OCI-LY3 (cell line): ENCODE results near the gene OR4K13.

ENCODE experiments used
- EZH2phosphoT487 ChIP-seq: fragments of 200-600 bp; shearing (Covaris generic); IDR thresholded peaks from 2 replicates; pipeline ENCODE4 v1.6.1; 2018; ENCODE audit warnings: antibody characterized with exemption, mixed run types, low read depth
- TF ChIP-seq, protein P1 (sequence below): fragments of 200-600, 300-600 bp; sonication (generic); IDR thresholded peaks from 2 replicates; pipeline ENCODE4 v1.5.1; 2014; ENCODE audit warnings: antibody characterized with exemption, low read length, low read depth

DNA sequence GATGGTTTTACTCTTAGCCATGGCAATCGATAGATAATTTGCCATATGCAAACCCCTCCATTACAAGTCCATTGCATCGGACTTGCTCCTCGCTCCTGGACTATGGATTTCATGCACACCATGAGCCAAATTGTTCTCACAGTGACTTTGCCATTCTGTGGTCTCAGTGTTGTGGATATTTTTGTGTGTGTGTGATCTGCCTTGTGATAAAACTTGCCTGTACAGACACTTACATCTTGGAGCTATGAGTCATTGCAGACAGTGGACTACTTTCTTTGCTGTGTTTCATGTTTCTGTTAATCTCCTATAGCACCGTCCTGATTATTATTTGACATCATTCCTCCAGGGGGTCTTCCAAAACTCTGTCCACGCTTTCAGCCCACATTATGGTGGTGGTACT lies 8.4 kb upstream of the OR4K13 start:
- no peak for TF ChIP-seq EZH2phosphoT487
- TF ChIP-seq, protein P1, sequence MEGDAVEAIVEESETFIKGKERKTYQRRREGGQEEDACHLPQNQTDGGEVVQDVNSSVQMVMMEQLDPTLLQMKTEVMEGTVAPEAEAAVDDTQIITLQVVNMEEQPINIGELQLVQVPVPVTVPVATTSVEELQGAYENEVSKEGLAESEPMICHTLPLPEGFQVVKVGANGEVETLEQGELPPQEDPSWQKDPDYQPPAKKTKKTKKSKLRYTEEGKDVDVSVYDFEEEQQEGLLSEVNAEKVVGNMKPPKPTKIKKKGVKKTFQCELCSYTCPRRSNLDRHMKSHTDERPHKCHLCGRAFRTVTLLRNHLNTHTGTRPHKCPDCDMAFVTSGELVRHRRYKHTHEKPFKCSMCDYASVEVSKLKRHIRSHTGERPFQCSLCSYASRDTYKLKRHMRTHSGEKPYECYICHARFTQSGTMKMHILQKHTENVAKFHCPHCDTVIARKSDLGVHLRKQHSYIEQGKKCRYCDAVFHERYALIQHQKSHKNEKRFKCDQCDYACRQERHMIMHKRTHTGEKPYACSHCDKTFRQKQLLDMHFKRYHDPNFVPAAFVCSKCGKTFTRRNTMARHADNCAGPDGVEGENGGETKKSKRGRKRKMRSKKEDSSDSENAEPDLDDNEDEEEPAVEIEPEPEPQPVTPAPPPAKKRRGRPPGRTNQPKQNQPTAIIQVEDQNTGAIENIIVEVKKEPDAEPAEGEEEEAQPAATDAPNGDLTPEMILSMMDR = no peak
